B cell (primary cell): ENCODE measurements around the gene RPS15. TPM values are rescaled to one million over a fixed set of nuclear protein-coding genes. Genes with fewer than 3 reads are reported as not detected.

ENCODE experiments used
- ATAC-seq: fragments of 200-7000 bp; cut with Tn5 transposase; one replicate; pipeline ENCODE4 v1.10.0; 2021; ENCODE audit warnings: low read depth, mild to moderate bottlenecking, moderate number of reproducible peaks, moderate library complexity
- CTCF ChIA-PET: fragments of 350-600 bp; sonication (Branson Sonifier 250); formaldehyde crosslinking; loops from one replicate; lab custom pipeline; 2021; ENCODE audit warnings: antibody characterized with exemption, inconsistent platforms; lab: Charles Lee
- POLR2A ChIA-PET: fragments of 350-600 bp; sonication (Branson Sonifier 250); formaldehyde crosslinking; loops from one replicate; lab custom pipeline; 2021; ENCODE audit warnings: antibody characterized with exemption; lab: Charles Lee
- DNase-seq: peaks from one replicate; pipeline ENCODE4 v3.0.0; 2013
- H2AFZ ChIP-seq: 2 replicates; pipeline ENCODE4 v1.6.1; 2012; ENCODE audit warnings: mild to moderate bottlenecking, low read depth, low read length; ENCODE audit not compliant: insufficient read depth, poor library complexity, severe bottlenecking
- H3K27ac ChIP-seq, 2 donors: 1 replicate in 1 of 2; 2 replicates in 1 of 2; pipeline ENCODE4 v1.5.1; 2012 to 2013; ENCODE audit warnings: low read length in 2 of 2, mild to moderate bottlenecking in 2 of 2, moderate library complexity in 1 of 2
- H3K27me3 ChIP-seq, 4 experiments: fragments of 200-600 bp in 1 of 4; sonication (generic) in 1 of 4; replicated peaks in 1 of 4; 1 replicate in 2 of 4; 2 replicates in 2 of 4; pipeline versions ENCODE4 v1.6.1 to v1.7.0; 2013 to 2016; ENCODE audit warnings: low read length in 3 of 4, mild to moderate bottlenecking in 2 of 4, mixed read lengths in 1 of 4, moderate library complexity in 1 of 4; ENCODE audit not compliant: insufficient read depth in 4 of 4, control insufficient read depth in 3 of 4; ENCODE audit errors: control extremely low read depth in 1 of 4
- H3K36me3 ChIP-seq, 2 experiments: replicated peaks in 1 of 2; 1 replicate in 1 of 2; 2 replicates in 1 of 2; pipeline versions ENCODE4 v1.6.1 to v1.7.1; 2013; ENCODE audit warnings: low read length in 1 of 2; ENCODE audit not compliant: insufficient read depth in 2 of 2, control insufficient read depth in 1 of 2; ENCODE audit errors: control extremely low read depth in 1 of 2, extremely low read depth in 1 of 2
- H3K4me1 ChIP-seq, 2 donors: fragments of 200-600 bp in 1 of 2; sonication (generic) in 1 of 2; 1 replicate in 1 of 2; 2 replicates in 1 of 2; pipeline versions ENCODE4 v1.5.1 to v1.6.1; 2013 to 2017; ENCODE audit warnings: low read length in 2 of 2; ENCODE audit not compliant: control insufficient read depth in 2 of 2, insufficient read depth in 2 of 2
- H3K4me2 ChIP-seq: replicated peaks from 2 replicates; pipeline ENCODE3; 2012; ENCODE audit warnings: mild to moderate bottlenecking, low read depth, low read length; ENCODE audit not compliant: poor library complexity, severe bottlenecking
- H3K4me3 ChIP-seq, 5 experiments: fragments of 200-600 bp in 1 of 5; sonication (generic) in 1 of 5; 1 replicate in 3 of 5; 2 replicates in 2 of 5; pipeline versions ENCODE4 v1.5.1 to v1.7.0; 2011 to 2016; ENCODE audit warnings: low read length in 4 of 5, mild to moderate bottlenecking in 4 of 5, low read depth in 2 of 5, control low read depth in 1 of 5, moderate library complexity in 1 of 5; ENCODE audit not compliant: insufficient read depth in 1 of 5; ENCODE audit errors: control extremely low read depth in 1 of 5, extremely low read depth in 1 of 5
- H3K79me2 ChIP-seq: fragments of 200-600 bp; sonication (generic); one replicate; pipeline ENCODE4 v1.6.0; 2016; ENCODE audit warnings: low read length; ENCODE audit not compliant: control insufficient read depth, insufficient read depth
- H3K9ac ChIP-seq: fragments of 200-600 bp; sonication (generic); 2 replicates; pipeline ENCODE4 v1.6.1; 2017; ENCODE audit warnings: mild to moderate bottlenecking, low read length, moderate library complexity
- H3K9me3 ChIP-seq, 3 donors: one replicate each; pipeline versions ENCODE4 v1.6.1 to v1.7.1; 2013; ENCODE audit warnings: low read length in 2 of 3; ENCODE audit not compliant: control insufficient read depth in 2 of 3, insufficient read depth in 1 of 3; ENCODE audit errors: control extremely low read depth in 1 of 3
- H4K20me1 ChIP-seq: 2 replicates; pipeline ENCODE4 v1.6.0; 2012; ENCODE audit warnings: mild to moderate bottlenecking, low read length; ENCODE audit not compliant: insufficient read depth, control insufficient read depth, poor library complexity, severe bottlenecking
- H3K27ac Mint-ChIP-seq: one replicate; pipeline ENCODE4 v1.8.0; 2021; ENCODE audit warnings: mixed read lengths
- H3K27me3 Mint-ChIP-seq: one replicate; pipeline ENCODE4 v1.8.0; 2021; ENCODE audit warnings: mixed read lengths
- H3K4me1 Mint-ChIP-seq: one replicate; pipeline ENCODE4 v1.8.0; 2021; ENCODE audit warnings: mixed read lengths
- H3K4me3 Mint-ChIP-seq: one replicate; pipeline ENCODE4 v1.8.0; 2021; ENCODE audit warnings: mixed read lengths
- H3K9me3 Mint-ChIP-seq: one replicate; pipeline ENCODE4 v1.8.0; 2022; ENCODE audit warnings: mixed read lengths; ENCODE audit not compliant: insufficient read depth
- CTCF ChIP-seq: fragments of 200-600 bp; IDR thresholded peaks from one replicate; pipeline ENCODE4 v1.8.0; 2022; ENCODE audit warnings: antibody characterized with exemption, mild to moderate bottlenecking
- EZH2 ChIP-seq: IDR thresholded peaks from 2 replicates; pipeline ENCODE4 v1.6.1; 2012; ENCODE audit warnings: borderline replicate concordance, low read depth, mild to moderate bottlenecking, moderate library complexity, low read length; ENCODE audit not compliant: insufficient read depth, poor library complexity, severe bottlenecking
- WGBS: methylation state at CpG from one replicate; pipeline ENCODE4 v1.1.5; 2013; ENCODE audit warnings: missing lambda C conversion rate; ENCODE audit not compliant: insufficient coverage; 5-methylcytosine and 5-hydroxymethylcytosine counted together
- intact Hi-C: fragments of 100-400 bp; cut with micrococcal nuclease; formaldehyde crosslinking; loops from one replicate; pipeline ENCODE4 v1.10.0; 2022
- polyA plus RNA-seq: library from polyadenylated mRNA; depleted of rRNA; stranded (reverse); fragments of >200 nt; gene quantifications from 2 replicates; pipeline ENCODE4 v1.2.3, GENCODE V29; 2012
- total RNA-seq, 2 donors: library from RNA; stranded (reverse); fragments of 120-200 nt in 1 of 2; gene quantifications; 1 replicate in 1 of 2; 2 replicates in 1 of 2; pipeline versions ENCODE4 v1.2.3 to v1.2.4, GENCODE V29; 2013 to 2022

Gene RPS15
- total and polyA plus RNA-seq, 2 donors (not counting 1 experiment from before 2014, with no cell fraction given), result 1,520 to 6,007 TPM

- DNase-seq (no peak), ATAC-seq (no peak)
- no peaks in the 10 kb centered on the region for H3K27me3 ChIP-seq
- intact Hi-C loops, result no loop called here
- H3K4me1 ChIP-seq, result peaks cover 0 to 27% of the 10 kb centered on the region in 2 donors
- Mint-ChIP-seq H3K4me3 (no peak overlapping the region), H3K4me1 (peaks cover 27% of the 10 kb centered on the region), H3K27ac (no peak overlapping the region), H3K27me3 (no peaks in the 10 kb centered on the region), H3K9me3 (no peaks in the 10 kb centered on the region)
- no peaks in the 10 kb centered on the region for H3K9me3 ChIP-seq
- TF ChIP-seq CTCF (no peak), EZH2 (no peak)
- POLR2A ChIA-PET, result interaction anchor here (0.6 kb wide), 1 partner anchor 32 kb away, joined by 3 read pairs; no protein-coding TSS in a partner anchor
- H4K20me1 ChIP-seq, result peaks cover 95% of the 10 kb centered on the region
- H3K4me3 ChIP-seq, result no peak overlapping the region
- WGBS, result 91% methylated on average over 26 of the region's 28 CpGs
- peaks cover 96% of the 10 kb centered on the region for H3K79me2 ChIP-seq
- peaks cover 0 to 52% of the 10 kb centered on the region in 2 experiments for H3K36me3 ChIP-seq
- CTCF ChIA-PET, result interaction anchor here (1.1 kb wide), 1 partner anchor 172 kb away, joined by 3 read pairs; no protein-coding TSS in a partner anchor
- no peak overlapping the region for H3K4me2 ChIP-seq
- no peak overlapping the region for H2AFZ ChIP-seq
- H3K9ac ChIP-seq, result no peak overlapping the region
- no peak overlapping the region for H3K27ac ChIP-seq
Observed at GRCh38 chr19:1416014-1416841, 22.0 kb upstream of the RPS15 start.

GRCh38 chr19:1417145-1417544 is 21.1 kb upstream of the RPS15 start:
- Mint-ChIP-seq H3K27ac (no peak overlapping the region), H3K4me1 (peaks cover 19% of the 10 kb centered on the region), H3K27me3 (no peaks in the 10 kb centered on the region), H3K9me3 (no peaks in the 10 kb centered on the region), H3K4me3 (no peak overlapping the region)
- no peak for TF ChIP-seq EZH2
- no peak for TF ChIP-seq CTCF
- DNase-seq (no peak), ATAC-seq (no peak)
- peaks cover 95% of the 10 kb centered on the region for H4K20me1 ChIP-seq
- ChIA-PET POLR2A (no interaction called here), CTCF (interaction anchor here (1.1 kb wide), 1 partner anchor 173 kb away, joined by 3 read pairs; no protein-coding TSS in a partner anchor)
- H3K9me3 ChIP-seq, result no peaks in the 10 kb centered on the region
- no peak overlapping the region for H3K4me3 ChIP-seq
- H3K36me3 ChIP-seq, result peaks cover 0 to 58% of the 10 kb centered on the region in 2 experiments
- peaks cover 92% of the 10 kb centered on the region for H3K79me2 ChIP-seq
- H3K4me1 ChIP-seq, result peaks cover 0 to 21% of the 10 kb centered on the region in 2 donors
- no peak overlapping the region for H3K4me2 ChIP-seq
- no peak overlapping the region for H2AFZ ChIP-seq
- H3K27me3 ChIP-seq, result no peaks in the 10 kb centered on the region
- 95% methylated on average over 21 of the region's 21 CpGs for WGBS
- intact Hi-C loops, result no loop called here
- H3K27ac ChIP-seq, result no peak overlapping the region
- no peak overlapping the region for H3K9ac ChIP-seq
